Small intestine (tissue), 7 donors: ENCODE data around the gene PDCD4. TPM values are rescaled to one million over a fixed set of nuclear protein-coding genes. Genes with fewer than 3 reads are reported as not detected.

Source experiments
- DNase-seq, 2 donors: peaks; one replicate each; pipeline versions ENCODE4 v3.0.0 to v3.0.0-alpha.2; 2013
- FAIRE-seq: peaks from 2 replicates; lab custom pipeline; 2012; peaks lifted over from hg19 to GRCh38; lab: Jason Lieb, UNC
- H3K27ac ChIP-seq, 3 donors: one replicate each; pipeline ENCODE4 v1.5.1; 2013; ENCODE audit warnings: low read length in 2 of 3, mild to moderate bottlenecking in 2 of 3, control low read depth in 1 of 3, inconsistent platforms in 1 of 3, low read depth in 1 of 3, moderate library complexity in 1 of 3
- H3K27me3 ChIP-seq, 3 donors: one replicate each; pipeline ENCODE4 v1.6.1; 2013; ENCODE audit warnings: low read length in 3 of 3, inconsistent platforms in 1 of 3; ENCODE audit not compliant: control insufficient read depth in 3 of 3, insufficient read depth in 3 of 3
- H3K36me3 ChIP-seq, 3 donors: one replicate each; pipeline ENCODE4 v1.6.1; 2013; ENCODE audit warnings: low read length in 3 of 3, inconsistent platforms in 1 of 3, low read depth in 1 of 3, mild to moderate bottlenecking in 1 of 3, moderate library complexity in 1 of 3; ENCODE audit not compliant: control insufficient read depth in 3 of 3, insufficient read depth in 2 of 3
- H3K4me1 ChIP-seq, 3 donors: one replicate each; pipeline ENCODE4 v1.6.1; 2013; ENCODE audit warnings: low read length in 2 of 3, inconsistent platforms in 1 of 3, low read depth in 1 of 3, mild to moderate bottlenecking in 1 of 3, moderate library complexity in 1 of 3; ENCODE audit not compliant: control insufficient read depth in 3 of 3, insufficient read depth in 2 of 3
- H3K4me3 ChIP-seq, 3 donors: one replicate each; pipeline ENCODE4 v1.5.1; 2013; ENCODE audit warnings: low read length in 3 of 3, control low read depth in 1 of 3, inconsistent platforms in 1 of 3, low read depth in 1 of 3, mild to moderate bottlenecking in 1 of 3, moderate library complexity in 1 of 3
- H3K9me3 ChIP-seq, 2 donors: one replicate each; pipeline ENCODE4 v1.6.1; 2013; ENCODE audit warnings: low read depth in 1 of 2, low read length in 1 of 2; ENCODE audit not compliant: control insufficient read depth in 2 of 2, insufficient read depth in 1 of 2
- WGBS, 3 donors: extraction: QIAGEN DNeasy Blood & Tissue Kit; methylation state at CpG; one replicate each; pipeline ENCODE4 v1.1.7; 2013; 5-methylcytosine and 5-hydroxymethylcytosine counted together
- polyA plus RNA-seq, 4 donors: library from polyadenylated mRNA; stranded (reverse) in 3 of 4; unstranded in 1 of 4; fragments of 200-250 nt in 3 of 4; fragments of 120-200 nt in 1 of 4; gene quantifications; one replicate each; pipeline versions ENCODE4 v1.2.1 to v1.2.3, GENCODE V29; 2013
- donor health status: healthy with polysubstance abuse.
- donor health status: control.
- donor health status: control.
- donor health status: Bipolar disorder and iron deficiency.
- donor health status: healthy.

PDCD4 gene
- polyA plus RNA-seq, 4 donors, result 111 to 346 (median 216) TPM

GRCh38 chr10:110887560-110887959 lies 15.8 kb downstream of the PDCD4 start:
- Histone ChIP-seq H3K36me3 (peaks cover 0 to 19% (median 15%) of the 10 kb centered on the region in 3 donors), H3K9me3 (no peaks in the 10 kb centered on the region), H3K27ac (peak overlapping the region in 1 of 3 donors; percentile 16), H3K27me3 (no peaks in the 10 kb centered on the region), H3K4me3 (no peak overlapping the region), H3K4me1 (peaks cover 0 to 2% (median 0%) of the 10 kb centered on the region in 3 donors)
- 94 to 98% (median 97%) methylated on average over 1 of the region's 1 CpG for WGBS, 3 donors
- no peak for DNase-seq
- no peak for FAIRE-seq

- Histone ChIP-seq H3K27ac (no peak overlapping the region), H3K36me3 (peaks cover 8 to 15% (median 9%) of the 10 kb centered on the region in 3 donors), H3K27me3 (no peaks in the 10 kb centered on the region), H3K9me3 (no peaks in the 10 kb centered on the region), H3K4me1 (peaks cover 0 to 9% (median 2%) of the 10 kb centered on the region in 3 donors), H3K4me3 (no peak overlapping the region)
- DNase-seq (no peak), FAIRE-seq (no peak)
- 66 to 83% (median 77%) methylated on average over 3 of the region's 3 CpGs for WGBS, 3 donors
These were observed 21.0 kb downstream of the PDCD4 start for GRCh38 chr10:110892602-110893288.

DNA sequence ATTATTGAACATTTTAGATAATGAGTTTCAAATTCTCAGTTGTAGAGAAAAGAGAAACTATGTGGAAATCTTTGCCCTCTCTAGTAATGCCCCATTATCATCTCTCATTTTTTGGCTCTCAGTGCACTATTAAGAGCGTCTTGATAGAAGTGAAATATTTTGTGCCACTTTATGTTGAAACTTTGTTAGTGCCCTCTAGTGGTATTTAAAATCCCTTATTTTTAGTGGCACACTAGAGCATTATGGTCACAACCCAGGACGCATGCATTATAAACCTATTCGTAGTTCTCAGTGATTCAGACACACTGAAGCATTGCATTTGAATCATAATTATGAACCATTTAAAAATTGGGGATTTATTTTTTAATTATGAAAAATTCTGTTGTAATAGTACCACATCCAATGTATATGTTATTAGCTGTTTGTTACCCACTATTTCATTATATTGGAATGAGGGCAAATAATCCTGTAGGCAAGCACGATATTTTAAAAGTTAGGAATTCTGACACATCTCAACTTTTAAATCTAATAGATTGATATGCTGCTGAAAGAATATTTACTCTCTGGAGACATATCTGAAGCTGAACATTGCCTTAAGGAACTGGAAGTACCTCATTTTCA lies 21.9 kb downstream of the PDCD4 start:
- peaks cover 8 to 15% (median 9%) of the 10 kb centered on the region in 3 donors for H3K36me3 ChIP-seq
- DNase-seq, result peak; percentile 54 to 61
- H3K27ac ChIP-seq, result no peak overlapping the region
- WGBS, 3 donors, result 20 to 28% (median 23%) methylated on average over 4 of the region's 4 CpGs
- no peak overlapping the region for H3K4me3 ChIP-seq
- H3K27me3 ChIP-seq, result no peaks in the 10 kb centered on the region
- peak; percentile 47 for FAIRE-seq
- H3K9me3 ChIP-seq, result no peaks in the 10 kb centered on the region
- peaks cover 0 to 9% (median 2%) of the 10 kb centered on the region in 3 donors for H3K4me1 ChIP-seq

GRCh38 chr10:110897184-110897583 lies 25.5 kb downstream of the PDCD4 start:
- no peak overlapping the region for H3K4me3 ChIP-seq
- 81 to 92% (median 85%) methylated on average over 1 of the region's 1 CpG for WGBS, 3 donors
- H3K4me1 ChIP-seq, result peaks cover 0 to 9% (median 2%) of the 10 kb centered on the region in 3 donors
- peaks cover 8 to 19% (median 12%) of the 10 kb centered on the region in 3 donors for H3K36me3 ChIP-seq
- H3K27ac ChIP-seq, result no peak overlapping the region
- FAIRE-seq (no peak), DNase-seq (no peak)
- H3K27me3 ChIP-seq, result no peaks in the 10 kb centered on the region
- no peaks in the 10 kb centered on the region for H3K9me3 ChIP-seq

- Histone ChIP-seq H3K36me3 (peaks cover 11 to 25% (median 12%) of the 10 kb centered on the region in 3 donors), H3K27ac (no peak overlapping the region), H3K4me3 (no peak overlapping the region), H3K4me1 (peaks cover 0 to 9% (median 2%) of the 10 kb centered on the region in 3 donors), H3K9me3 (no peaks in the 10 kb centered on the region), H3K27me3 (no peaks in the 10 kb centered on the region)
- no peak for DNase-seq
- FAIRE-seq, result no peak
These were observed 26.7 kb downstream of the PDCD4 start for GRCh38 chr10:110898391-110898790.

DNA sequence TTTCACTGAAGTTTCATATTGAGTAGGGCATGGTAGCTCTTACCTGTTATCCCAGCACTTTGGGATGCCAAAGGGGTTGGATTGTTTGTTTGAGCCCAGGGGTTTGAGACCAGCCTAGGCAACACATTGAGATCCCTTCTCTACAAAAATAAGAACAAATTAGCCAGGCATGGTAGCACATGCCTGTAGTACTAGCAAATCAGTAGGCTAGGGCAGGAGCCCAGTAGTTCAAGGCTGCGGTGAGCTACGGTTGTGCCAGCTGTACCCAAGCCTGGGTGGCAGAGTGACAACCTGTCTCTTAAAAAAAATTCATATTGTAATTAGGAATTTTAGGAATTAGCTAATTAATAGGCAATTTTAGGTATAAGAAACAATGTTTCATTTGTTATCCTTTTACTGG lies 29.3 kb downstream of the PDCD4 start:
- WGBS, 3 donors, result 95 to 96% (median 96%) methylated on average over 2 of the region's 2 CpGs
- no peak overlapping the region for H3K27ac ChIP-seq
- H3K9me3 ChIP-seq, result no peaks in the 10 kb centered on the region
- peaks cover 0 to 8% (median 2%) of the 10 kb centered on the region in 3 donors for H3K4me1 ChIP-seq
- DNase-seq (no peak), FAIRE-seq (no peak)
- peaks cover 4 to 19% (median 11%) of the 10 kb centered on the region in 3 donors for H3K36me3 ChIP-seq
- H3K4me3 ChIP-seq, result no peak overlapping the region
- H3K27me3 ChIP-seq, result no peaks in the 10 kb centered on the region

DNA sequence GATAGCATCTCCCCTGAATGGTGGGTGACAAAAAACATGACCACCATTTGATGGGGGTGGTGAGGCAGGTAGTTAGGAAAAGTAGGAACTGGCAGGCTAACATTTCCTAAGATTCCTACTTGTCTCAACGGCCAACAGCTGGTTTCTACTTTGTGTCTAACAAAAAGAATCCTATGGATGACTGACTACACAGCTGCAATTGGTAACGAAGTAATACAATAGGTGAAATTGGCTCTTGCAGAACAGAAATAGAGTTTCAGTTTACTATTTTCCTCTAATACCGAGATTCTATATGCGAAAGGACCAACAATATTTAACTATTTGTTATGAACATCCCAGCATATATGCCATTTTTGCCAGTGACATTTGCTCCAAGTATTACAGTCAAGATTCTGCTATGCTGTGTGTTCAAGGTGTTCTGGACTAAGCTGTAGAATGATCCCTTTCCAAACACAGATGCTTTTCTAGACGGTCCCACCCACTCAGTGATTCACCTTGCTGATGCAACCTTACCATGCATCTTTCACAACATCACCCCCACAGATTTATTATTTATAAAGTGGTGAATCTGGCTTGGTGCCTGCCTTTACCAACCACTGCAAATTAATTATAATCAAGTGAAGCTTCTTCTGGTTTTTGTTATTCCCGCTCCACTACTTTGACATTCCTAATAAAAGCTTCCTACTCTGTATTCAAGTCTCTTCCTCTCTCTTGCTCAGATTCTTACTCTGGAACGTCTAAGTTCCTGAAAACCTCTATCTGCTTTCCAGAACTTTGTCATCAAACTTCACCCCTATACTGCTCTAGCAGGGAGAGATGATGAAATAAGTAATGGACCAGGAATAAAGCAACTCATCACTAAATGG lies 30.5 kb downstream of the PDCD4 start:
- Histone ChIP-seq H3K9me3 (no peaks in the 10 kb centered on the region), H3K27ac (no peak overlapping the region), H3K4me1 (peaks cover 0 to 1% (median 0%) of the 10 kb centered on the region in 3 donors), H3K27me3 (no peaks in the 10 kb centered on the region), H3K4me3 (no peak overlapping the region), H3K36me3 (peaks cover 3 to 13% (median 11%) of the 10 kb centered on the region in 3 donors)
- no peak for FAIRE-seq
- DNase-seq, result no peak
- WGBS, 3 donors, result 77 to 81% (median 79%) methylated on average over 7 of the region's 7 CpGs
